Neural progenitor cell (in vitro differentiated cells): Measurements from ENCODE around the gene SYT7.

Experiments
- CTCF ChIP-seq: fragments of 200-600 bp; sonication (generic); IDR thresholded peaks from 2 replicates; pipeline ENCODE4 v1.5.1; 2017; ENCODE audit warnings: antibody characterized with exemption, mild to moderate bottlenecking
- EZH2 ChIP-seq: fragments of 200-600 bp; sonication (generic); IDR thresholded peaks from 2 replicates; pipeline ENCODE4 v1.6.1; 2017; ENCODE audit warnings: antibody characterized with exemption, mild to moderate bottlenecking, moderate library complexity
- EZH2phosphoT487 ChIP-seq: fragments of 200-600 bp; sonication (generic); IDR thresholded peaks from 2 replicates; pipeline ENCODE4 v1.6.1; 2017; ENCODE audit warnings: antibody characterized with exemption

GRCh38 chr11:61480994-61481335 is 99.9 kb downstream of the SYT7 start:
- no peak for TF ChIP-seq CTCF
- no peak for TF ChIP-seq EZH2phosphoT487
- no peak for TF ChIP-seq EZH2
